Activated CD4-positive, alpha-beta T cell treated with anti-CD3 and anti-CD28 coated beads for 36 hours (primary cell): ENCODE measurements around the gene CDH4. TPM values are rescaled to one million over a fixed set of nuclear protein-coding genes. Genes with fewer than 3 reads are reported as not detected.

Source experiments
- ATAC-seq: fragments of 200-7000 bp; cut with Tn5 transposase; one replicate; pipeline ENCODE4 v1.10.0; 2021; ENCODE audit warnings: mild to moderate bottlenecking, moderate library complexity
- CTCF ChIA-PET: fragments of 350-600 bp; sonication (Branson Sonifier 250); formaldehyde crosslinking; loops from one replicate; lab custom pipeline; 2021; ENCODE audit warnings: antibody characterized with exemption; lab: Charles Lee
- POLR2A ChIA-PET: fragments of 350-600 bp; sonication (Branson Sonifier 250); formaldehyde crosslinking; loops from one replicate; lab custom pipeline; 2021; ENCODE audit warnings: antibody characterized with exemption, inconsistent platforms; lab: Charles Lee
- DNase-seq: peaks from one replicate; pipeline ENCODE4 v3.0.0-alpha.2; 2020
- H3K27ac Mint-ChIP-seq: one replicate; pipeline ENCODE4 v1.8.0; 2021; ENCODE audit warnings: mixed read lengths
- H3K27me3 Mint-ChIP-seq: one replicate; pipeline ENCODE4 v1.8.0; 2021; ENCODE audit warnings: mixed read lengths
- H3K36me3 Mint-ChIP-seq: one replicate; pipeline ENCODE4 v1.8.0; 2021; ENCODE audit warnings: low read depth, mixed read lengths
- H3K4me1 Mint-ChIP-seq: one replicate; pipeline ENCODE4 v1.8.0; 2021; ENCODE audit warnings: mixed read lengths
- H3K4me3 Mint-ChIP-seq: one replicate; pipeline ENCODE4 v1.8.0; 2021; ENCODE audit warnings: mild to moderate bottlenecking, moderate library complexity, mixed read lengths
- H3K9me3 Mint-ChIP-seq: one replicate; pipeline ENCODE4 v1.8.0; 2021; ENCODE audit warnings: low read depth, mixed read lengths
- intact Hi-C, 2 experiments: fragments of 100-400 bp; cut with DNase I in 1 of 2; cut with micrococcal nuclease in 1 of 2; formaldehyde crosslinking; loops; one replicate each; pipeline versions ENCODE4 v1.14.2 to v1.15.1; 2022 to 2024; cut with DNase I, micrococcal nuclease
- total RNA-seq, 2 experiments: library from RNA; stranded (reverse); gene quantifications; one replicate each; pipeline ENCODE4 v1.2.3, GENCODE V29; 2021

The CDH4 gene
- total RNA-seq, 2 experiments from 2014 or later: not detected

DNA sequence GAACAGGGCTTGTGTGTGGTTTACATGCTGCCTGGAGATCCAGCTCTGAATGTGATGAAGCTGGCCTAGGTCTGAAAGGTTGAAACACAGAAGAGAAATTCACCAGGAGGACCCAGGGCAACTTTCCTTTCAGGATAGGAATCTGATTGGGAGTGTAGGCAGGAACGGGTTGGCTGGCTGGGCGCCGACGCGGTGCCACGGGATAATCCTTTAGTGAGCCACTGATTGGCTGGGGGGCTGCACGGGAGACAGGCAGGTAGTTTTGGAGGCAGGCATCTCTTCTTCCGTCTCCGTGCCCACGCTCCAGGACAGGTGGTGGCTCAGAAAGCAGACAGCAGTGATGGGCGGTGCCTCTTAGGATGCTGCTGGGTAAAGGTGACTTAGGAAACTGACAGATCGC lies 294.6 kb downstream of the CDH4 start:
- H3K4me3 Mint-ChIP-seq: no peak overlapping the region
- intact Hi-C loops: no loop called here
- ATAC-seq (no peak), DNase-seq (no peak)
- H3K27me3 Mint-ChIP-seq: peaks cover 11% of the 10 kb centered on the region
- no peak overlapping the region for H3K27ac Mint-ChIP-seq
- H3K4me1 Mint-ChIP-seq: no peaks in the 10 kb centered on the region
- no peaks in the 10 kb centered on the region for H3K9me3 Mint-ChIP-seq
- CTCF ChIA-PET: no interaction called here
- POLR2A ChIA-PET: no interaction called here
- H3K36me3 Mint-ChIP-seq: no peaks in the 10 kb centered on the region

DNA sequence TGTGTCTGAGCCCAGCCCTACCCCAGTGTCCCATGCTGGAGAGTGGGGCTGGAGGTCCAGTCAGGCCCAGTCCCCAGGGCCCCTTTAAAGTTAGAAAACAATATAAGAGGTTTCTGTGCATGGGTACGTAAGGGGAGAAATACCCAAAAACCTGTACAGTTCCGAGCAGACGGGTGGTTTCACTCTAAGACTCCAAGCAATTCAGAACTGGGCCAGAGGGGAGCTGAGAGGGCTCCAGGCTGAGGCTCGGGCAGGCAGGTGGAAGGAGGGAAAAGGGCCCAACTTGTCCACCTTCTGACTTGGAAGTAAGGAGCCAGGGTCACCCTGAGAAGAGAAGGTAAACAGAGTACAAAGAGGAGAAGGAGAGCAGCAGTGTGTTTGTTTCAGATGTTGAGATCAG lies 296.0 kb downstream of the CDH4 start:
- DNase-seq (no peak), ATAC-seq (no peak)
- POLR2A ChIA-PET: no interaction called here
- CTCF ChIA-PET: no interaction called here
- H3K4me1 Mint-ChIP-seq: no peaks in the 10 kb centered on the region
- H3K36me3 Mint-ChIP-seq: no peaks in the 10 kb centered on the region
- intact Hi-C loops: no loop called here
- H3K27ac Mint-ChIP-seq: no peak overlapping the region
- H3K4me3 Mint-ChIP-seq: no peak overlapping the region
- H3K9me3 Mint-ChIP-seq: no peaks in the 10 kb centered on the region
- peaks cover 11% of the 10 kb centered on the region for H3K27me3 Mint-ChIP-seq

DNA sequence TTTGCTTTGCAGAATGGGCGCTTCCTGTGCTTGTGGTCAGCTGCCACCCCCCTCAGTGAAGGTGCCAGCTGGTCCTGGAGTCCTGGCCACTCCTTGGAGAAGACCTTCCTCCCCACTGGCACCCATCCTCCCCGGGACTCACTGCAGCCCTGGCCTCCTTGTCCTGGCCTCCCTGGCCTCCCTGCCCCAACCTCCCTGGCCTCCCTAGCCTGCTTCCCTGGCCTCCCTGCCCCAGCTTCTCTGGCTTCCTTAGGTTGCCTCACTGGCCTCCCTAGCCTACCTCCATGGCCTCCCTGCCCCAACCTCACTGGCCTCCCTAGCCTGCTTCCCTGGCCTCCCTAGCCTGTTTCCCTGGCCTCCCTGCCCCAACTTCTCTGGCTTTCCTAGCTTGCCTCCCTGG lies 297.8 kb downstream of the CDH4 start:
- no peaks in the 10 kb centered on the region for H3K9me3 Mint-ChIP-seq
- ATAC-seq: no peak
- no peaks in the 10 kb centered on the region for H3K36me3 Mint-ChIP-seq
- intact Hi-C loops: no loop called here
- no peak overlapping the region for H3K27ac Mint-ChIP-seq
- H3K4me1 Mint-ChIP-seq: no peaks in the 10 kb centered on the region
- peaks cover 11% of the 10 kb centered on the region for H3K27me3 Mint-ChIP-seq
- no peak for DNase-seq
- no peak overlapping the region for H3K4me3 Mint-ChIP-seq
- POLR2A ChIA-PET: no interaction called here
- CTCF ChIA-PET: no interaction called here

DNA sequence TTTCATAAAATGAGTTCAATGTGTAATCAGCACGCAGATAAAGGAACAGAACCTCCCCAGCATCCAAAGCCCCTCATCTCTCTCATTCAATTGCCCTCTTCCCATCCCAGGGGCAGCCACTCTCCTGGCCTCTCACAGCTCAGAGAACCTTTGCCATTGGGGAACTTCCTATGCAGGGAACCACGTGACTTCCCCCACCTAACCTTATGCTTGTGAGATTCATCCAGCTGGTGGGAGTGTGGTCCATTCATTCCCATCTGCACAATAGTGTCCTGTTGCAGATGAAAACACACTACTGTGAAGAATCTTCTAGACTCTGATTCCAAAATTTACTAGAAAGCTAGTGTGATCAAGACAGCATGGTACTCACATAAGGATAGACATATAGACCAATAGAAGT lies 299.3 kb downstream of the CDH4 start:
- ChIA-PET POLR2A (no interaction called here), CTCF (interaction anchor here (1.0 kb wide), 1 partner anchor 53 kb away, joined by 3 read pairs; no protein-coding TSS in a partner anchor)
- DNase-seq: no peak
- no peak for ATAC-seq
- Mint-ChIP-seq H3K36me3 (no peaks in the 10 kb centered on the region), H3K27me3 (peaks cover 11% of the 10 kb centered on the region), H3K27ac (no peak overlapping the region), H3K9me3 (no peaks in the 10 kb centered on the region), H3K4me1 (no peaks in the 10 kb centered on the region), H3K4me3 (no peak overlapping the region)
- intact Hi-C loops: no loop called here

DNA sequence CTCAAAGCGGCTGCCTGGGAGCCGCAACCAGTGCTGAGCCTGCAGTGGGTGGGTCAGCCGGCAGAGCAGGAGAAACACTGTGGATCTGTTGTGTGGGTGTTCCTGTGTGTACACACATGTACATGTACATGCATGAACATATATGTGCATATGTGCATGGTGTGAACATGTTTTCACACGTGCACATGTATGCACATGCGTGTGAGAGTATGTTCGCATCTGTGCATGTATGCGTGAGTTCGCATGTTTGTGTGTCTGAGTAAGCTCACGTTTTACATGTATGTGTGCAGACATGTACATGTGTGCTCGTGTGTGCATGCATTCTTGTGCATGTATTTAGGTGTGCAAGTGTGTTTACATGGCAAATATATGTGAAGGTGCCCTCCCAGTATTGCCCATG lies 302.6 kb downstream of the CDH4 start:
- H3K4me3 Mint-ChIP-seq: no peak overlapping the region
- H3K4me1 Mint-ChIP-seq: no peaks in the 10 kb centered on the region
- no peak for ATAC-seq
- DNase-seq: no peak
- H3K27ac Mint-ChIP-seq: no peak overlapping the region
- H3K9me3 Mint-ChIP-seq: no peaks in the 10 kb centered on the region
- H3K27me3 Mint-ChIP-seq: peaks cover 7% of the 10 kb centered on the region
- ChIA-PET CTCF (no interaction called here), POLR2A (no interaction called here)
- intact Hi-C loops: no loop called here
- no peaks in the 10 kb centered on the region for H3K36me3 Mint-ChIP-seq

DNA sequence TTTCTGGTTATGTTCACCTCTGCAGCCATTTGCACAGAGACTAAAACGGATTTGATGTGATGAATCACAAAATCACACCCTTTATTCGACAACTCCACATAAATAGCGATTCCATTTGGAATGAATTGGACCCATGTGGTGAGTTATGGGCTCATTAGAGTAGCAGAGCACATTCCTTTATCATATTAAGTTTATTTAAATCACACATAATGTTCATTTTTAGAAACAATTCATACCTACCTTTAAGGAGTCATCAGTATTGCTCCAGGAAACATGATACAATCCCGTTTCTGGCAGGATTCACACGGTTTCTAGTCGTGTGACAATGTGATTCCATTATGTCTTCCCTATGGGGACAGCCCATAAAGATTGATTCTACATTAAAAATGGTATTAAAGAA lies 303.5 kb downstream of the CDH4 start:
- H3K27me3 Mint-ChIP-seq: peaks cover 7% of the 10 kb centered on the region
- no peaks in the 10 kb centered on the region for H3K4me1 Mint-ChIP-seq
- ChIA-PET POLR2A (no interaction called here), CTCF (no interaction called here)
- no peaks in the 10 kb centered on the region for H3K9me3 Mint-ChIP-seq
- intact Hi-C loops: no loop called here
- no peak overlapping the region for H3K4me3 Mint-ChIP-seq
- H3K27ac Mint-ChIP-seq: no peak overlapping the region
- DNase-seq: no peak
- ATAC-seq: no peak
- no peaks in the 10 kb centered on the region for H3K36me3 Mint-ChIP-seq

DNA sequence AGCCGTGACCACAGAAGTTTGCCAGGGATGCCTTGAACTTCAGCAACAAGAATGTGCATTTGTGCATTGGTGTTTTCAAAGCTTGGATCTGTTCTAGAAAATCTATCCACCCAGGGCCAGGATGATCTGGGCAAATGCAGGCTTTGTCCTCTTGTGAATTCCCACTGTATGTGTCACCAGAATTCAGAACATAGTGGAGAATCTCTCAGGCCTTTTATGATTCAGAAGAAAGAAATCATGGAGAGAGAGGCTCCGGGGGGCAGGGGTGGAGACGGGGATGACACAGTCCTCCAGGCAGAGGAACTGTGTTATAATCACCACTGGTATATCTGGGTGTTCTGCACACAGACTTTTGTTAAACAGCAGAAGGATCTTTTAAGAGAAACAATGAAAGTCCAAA lies 304.1 kb downstream of the CDH4 start:
- no peak for ATAC-seq
- CTCF ChIA-PET: no interaction called here
- H3K27me3 Mint-ChIP-seq: peaks cover 5% of the 10 kb centered on the region
- no peak for DNase-seq
- no peaks in the 10 kb centered on the region for H3K9me3 Mint-ChIP-seq
- no peaks in the 10 kb centered on the region for H3K36me3 Mint-ChIP-seq
- H3K4me3 Mint-ChIP-seq: no peak overlapping the region
- intact Hi-C loops: no loop called here
- H3K4me1 Mint-ChIP-seq: no peaks in the 10 kb centered on the region
- no peak overlapping the region for H3K27ac Mint-ChIP-seq
- POLR2A ChIA-PET: no interaction called here

DNA sequence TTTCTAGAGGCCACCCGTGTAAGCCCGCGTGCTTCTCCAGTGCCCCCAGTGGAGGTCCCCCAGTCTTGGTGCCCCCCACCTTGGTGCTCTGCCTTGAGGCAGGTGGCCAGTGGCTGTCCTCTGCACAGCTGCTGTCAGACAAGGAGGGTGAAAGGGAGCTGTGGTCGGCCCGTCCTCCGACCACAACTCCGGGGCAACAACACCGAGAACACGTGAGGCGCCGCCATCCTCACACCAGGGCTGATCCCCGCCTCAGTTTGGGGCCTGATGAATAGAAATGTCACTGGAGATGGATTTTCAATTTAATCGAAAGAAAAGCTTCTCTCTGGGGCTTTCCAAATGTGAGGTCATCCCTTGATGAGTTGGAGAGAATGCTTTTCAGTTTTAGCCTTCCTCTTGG lies 304.6 kb downstream of the CDH4 start:
- no peak overlapping the region for H3K27ac Mint-ChIP-seq
- no peaks in the 10 kb centered on the region for H3K36me3 Mint-ChIP-seq
- H3K4me1 Mint-ChIP-seq: no peaks in the 10 kb centered on the region
- intact Hi-C loops: no loop called here
- ATAC-seq: no peak
- no peaks in the 10 kb centered on the region for H3K27me3 Mint-ChIP-seq
- H3K4me3 Mint-ChIP-seq: no peak overlapping the region
- ChIA-PET POLR2A (no interaction called here), CTCF (no interaction called here)
- no peaks in the 10 kb centered on the region for H3K9me3 Mint-ChIP-seq
- no peak for DNase-seq

DNA sequence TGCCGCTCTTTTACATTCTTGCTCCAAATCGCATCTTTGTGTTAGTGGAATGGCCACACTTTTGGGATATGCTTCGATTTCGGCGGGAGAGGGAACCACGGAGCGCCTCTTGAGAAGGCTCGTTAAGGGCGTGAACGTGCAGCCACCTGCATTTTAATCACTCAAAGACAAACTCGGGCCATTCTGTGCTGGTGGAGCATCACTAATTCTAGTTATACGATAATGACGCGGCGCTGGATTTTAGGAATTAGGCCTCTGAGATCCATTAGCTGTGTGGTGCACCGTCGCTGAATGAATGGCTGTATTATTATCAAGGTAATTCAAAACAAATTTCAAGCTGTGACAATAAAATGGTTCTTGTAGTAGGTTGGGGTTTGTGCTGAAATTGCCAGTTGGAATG lies 305.6 kb downstream of the CDH4 start:
- CTCF ChIA-PET: no interaction called here
- no peak overlapping the region for H3K27ac Mint-ChIP-seq
- intact Hi-C loops: no loop called here
- H3K4me3 Mint-ChIP-seq: no peak overlapping the region
- ATAC-seq (no peak), DNase-seq (no peak)
- no peaks in the 10 kb centered on the region for H3K27me3 Mint-ChIP-seq
- H3K4me1 Mint-ChIP-seq: no peaks in the 10 kb centered on the region
- H3K36me3 Mint-ChIP-seq: no peaks in the 10 kb centered on the region
- POLR2A ChIA-PET: no interaction called here
- H3K9me3 Mint-ChIP-seq: no peaks in the 10 kb centered on the region

DNA sequence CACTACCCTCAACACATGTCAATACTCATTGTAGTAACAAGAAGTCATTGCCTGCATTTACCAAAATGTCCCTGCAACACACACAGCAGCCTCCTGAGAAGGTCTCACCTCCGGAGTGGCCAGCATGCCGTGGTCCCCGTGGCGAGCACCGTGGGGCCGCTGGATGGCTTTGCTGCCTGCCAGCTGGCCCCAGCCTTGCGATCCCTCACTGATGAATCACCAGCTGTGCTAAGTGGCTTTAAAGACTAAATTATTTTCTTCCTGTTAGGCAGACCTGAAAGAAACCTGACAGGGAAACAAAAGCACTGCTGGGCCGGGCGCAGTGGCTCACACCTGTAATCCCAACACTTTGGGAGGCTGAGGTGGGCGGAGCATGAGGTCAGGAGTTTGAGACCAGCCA lies 306.7 kb downstream of the CDH4 start:
- Mint-ChIP-seq H3K27ac (no peak overlapping the region), H3K27me3 (no peaks in the 10 kb centered on the region), H3K4me3 (no peak overlapping the region), H3K36me3 (no peaks in the 10 kb centered on the region), H3K4me1 (no peaks in the 10 kb centered on the region), H3K9me3 (no peaks in the 10 kb centered on the region)
- ChIA-PET CTCF (no interaction called here), POLR2A (no interaction called here)
- intact Hi-C loops: no loop called here
- no peak for ATAC-seq
- no peak for DNase-seq

DNA sequence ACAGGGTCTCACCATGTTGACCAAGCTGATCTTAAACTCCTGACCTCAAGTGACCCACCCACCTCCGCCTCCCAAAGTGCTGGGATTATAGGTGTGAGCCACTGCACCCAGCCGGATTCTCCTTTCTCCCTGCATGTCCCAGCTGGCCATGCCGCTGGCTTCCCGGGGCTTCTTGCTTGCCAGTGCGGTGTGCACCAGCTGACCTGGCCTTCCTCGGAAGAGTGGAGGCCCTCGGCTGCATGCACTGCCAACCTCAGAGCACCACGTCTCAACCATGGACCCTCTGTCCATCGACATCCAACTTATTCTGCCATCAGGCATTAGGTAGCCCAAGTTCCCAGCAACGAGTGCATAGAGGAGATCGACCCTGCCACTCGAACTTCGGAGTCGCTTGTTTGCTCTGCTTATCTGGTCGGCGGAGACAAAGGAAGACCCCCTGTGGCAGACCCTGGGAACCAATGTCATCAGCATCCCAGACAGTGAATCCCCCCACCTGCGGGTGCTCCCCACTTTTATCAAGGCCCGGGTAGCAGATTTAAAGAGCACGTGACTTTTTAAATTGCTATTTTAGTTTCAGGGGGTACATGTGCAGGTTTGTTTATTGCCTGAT lies 307.8 kb downstream of the CDH4 start:
- no peaks in the 10 kb centered on the region for H3K9me3 Mint-ChIP-seq
- no peaks in the 10 kb centered on the region for H3K27me3 Mint-ChIP-seq
- no peaks in the 10 kb centered on the region for H3K36me3 Mint-ChIP-seq
- CTCF ChIA-PET: no interaction called here
- ATAC-seq: no peak
- no peak overlapping the region for H3K4me3 Mint-ChIP-seq
- intact Hi-C loops: no loop called here
- POLR2A ChIA-PET: no interaction called here
- DNase-seq: no peak
- H3K4me1 Mint-ChIP-seq: no peaks in the 10 kb centered on the region
- no peak overlapping the region for H3K27ac Mint-ChIP-seq

DNA sequence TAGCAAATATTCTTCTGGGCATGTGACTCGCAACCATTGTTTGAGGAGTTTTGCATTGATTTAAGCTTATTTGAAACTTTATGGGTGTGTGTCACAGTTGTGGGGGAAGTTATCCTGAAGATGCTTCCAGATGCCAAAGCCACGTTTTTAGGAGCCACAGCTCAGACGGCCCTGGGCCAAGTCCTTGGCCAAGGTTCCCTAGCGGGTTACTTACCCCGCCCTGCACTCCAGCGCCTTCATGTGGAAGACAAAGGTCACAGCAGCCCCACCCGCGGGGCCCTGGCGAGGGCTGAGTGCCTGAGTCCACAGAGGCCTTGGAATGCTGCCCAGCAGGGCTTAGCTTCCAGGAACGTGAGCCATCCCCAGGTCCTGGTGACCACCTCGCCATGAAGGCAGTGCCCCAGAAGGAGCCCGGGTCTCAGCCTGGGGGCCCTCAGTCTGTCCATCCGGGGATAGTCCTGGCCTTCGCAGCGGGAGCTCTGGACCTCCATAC lies 308.3 kb downstream of the CDH4 start:
- intact Hi-C loops: no loop called here
- POLR2A ChIA-PET: no interaction called here

More for the DNA sequence above, 308.3 kb downstream of the CDH4 start:
- no peaks in the 10 kb centered on the region for H3K36me3 Mint-ChIP-seq
- DNase-seq: no peak
- no peak overlapping the region for H3K27ac Mint-ChIP-seq
- no peak for ATAC-seq
- H3K4me3 Mint-ChIP-seq: no peak overlapping the region
- CTCF ChIA-PET: no interaction called here
- no peaks in the 10 kb centered on the region for H3K9me3 Mint-ChIP-seq
- no peaks in the 10 kb centered on the region for H3K27me3 Mint-ChIP-seq
- no peaks in the 10 kb centered on the region for H3K4me1 Mint-ChIP-seq
